GM12878 (cell line): Measurements from ENCODE around the gene AGK. TPM values are rescaled to one million over a fixed set of nuclear protein-coding genes. Genes with fewer than 3 reads are reported as not detected.

Source experiments
- ATAC-seq: fragments of 200-7000 bp; cut with Tn5 transposase; 3 replicates; pipeline ENCODE4 v1.9.1; 2020; ENCODE audit warnings: mild to moderate bottlenecking, moderate library complexity
- BruUV-seq: library from RNA; stranded (reverse); fragments of 400-500 nt; replicated peaks from 2 replicates; lab custom pipeline; 2021; lab: Mats Ljungman, UMichigan
- CTCF ChIA-PET: fragments of 300-600 bp; sonication (Branson Sonifier 250); formaldehyde crosslinking; extraction: SDS; loops from one replicate; lab custom pipeline; 2021; ENCODE audit warnings: inconsistent platforms; lab: Yijun Ruan, JAX
- POLR2A ChIA-PET: fragments of 350-600 bp; formaldehyde crosslinking; extraction: SDS; loops from one replicate; lab custom pipeline; 2021; ENCODE audit warnings: inconsistent platforms; lab: Charles Lee
- RAD21 ChIA-PET: fragments of 300-600 bp; sonication (Branson Sonifier 250); formaldehyde crosslinking; loops from one replicate; lab custom pipeline; 2023; ENCODE audit warnings: antibody characterized with exemption; ENCODE audit not compliant: unreplicated experiment; lab: Charles Lee
- SMC1A ChIA-PET: fragments of 300-600 bp; sonication (Branson Sonifier 250); formaldehyde crosslinking; loops from one replicate; lab custom pipeline; 2023; ENCODE audit not compliant: unreplicated experiment, uncharacterized antibody; lab: Charles Lee
- DNase-seq: peaks from one replicate; pipeline ENCODE4 v3.0.0-alpha.2; 2011; ENCODE audit warnings: low read depth, low spot score
- FAIRE-seq: peaks from 3 replicates; lab custom pipeline; 2011; peaks lifted over from hg19 to GRCh38; lab: Jason Lieb, UNC
- H2AFZ ChIP-seq: 2 replicates; pipeline ENCODE4 v1.6.0; 2011; ENCODE audit warnings: low read depth, low read length, control low read depth; ENCODE audit not compliant: control insufficient read depth
- H3K27ac ChIP-seq: 2 replicates; pipeline ENCODE4 v1.5.1; 2011; ENCODE audit warnings: control low read depth; ENCODE audit not compliant: control insufficient read depth, insufficient read depth
- H3K27me3 ChIP-seq, 2 experiments: replicated peaks in 1 of 2; 2 replicates each; pipeline versions ENCODE4 v1.6.0 to v1.6.1; 2011; ENCODE audit warnings: low read length in 1 of 2; ENCODE audit not compliant: control insufficient read depth in 2 of 2, insufficient read depth in 2 of 2
- H3K36me3 ChIP-seq, 2 experiments: 2 replicates each; pipeline ENCODE4 v1.5.1; 2011; ENCODE audit warnings: low read length in 1 of 2; ENCODE audit not compliant: control insufficient read depth in 2 of 2, insufficient read depth in 2 of 2
- H3K4me1 ChIP-seq: 2 replicates; pipeline ENCODE4 v1.6.1; 2011; ENCODE audit warnings: mild to moderate bottlenecking, low read length, moderate library complexity, mixed read lengths; ENCODE audit not compliant: control insufficient read depth, insufficient read depth
- H3K4me2 ChIP-seq: 2 replicates; pipeline ENCODE4 v1.6.0; 2011; ENCODE audit warnings: control low read depth; ENCODE audit not compliant: control insufficient read depth, insufficient read depth
- H3K4me3 ChIP-seq: fragments of 200-600 bp; sonication (generic); 2 replicates; pipeline ENCODE4 v1.5.1; 2016
- H3K79me2 ChIP-seq: 2 replicates; pipeline ENCODE4 v1.6.0; 2011; ENCODE audit warnings: low read length; ENCODE audit not compliant: control insufficient read depth, insufficient read depth
- H3K9ac ChIP-seq: 2 replicates; pipeline ENCODE4 v1.8.0; 2011; ENCODE audit warnings: low read length, control low read depth, mixed read lengths; ENCODE audit not compliant: control insufficient read depth, insufficient read depth
- H3K9me3 ChIP-seq: replicated peaks from 3 replicates; pipeline ENCODE4 v1.5.1; 2011; ENCODE audit warnings: mild to moderate bottlenecking, low read length; ENCODE audit not compliant: control insufficient read depth, insufficient read depth
- H4K20me1 ChIP-seq: 2 replicates; pipeline ENCODE4 v1.6.0; 2011; ENCODE audit not compliant: control insufficient read depth, insufficient read depth
- ASH2L ChIP-seq: fragments of 300-600, 200-600 bp; sonication (generic); IDR thresholded peaks from 2 replicates; pipeline ENCODE4 v1.6.1; 2017; ENCODE audit warnings: low read depth, mild to moderate bottlenecking, borderline replicate concordance
- BACH1 ChIP-seq: fragments of 450-650 bp; IDR thresholded peaks from 2 replicates; pipeline ENCODE4 v1.6.1; 2017; ENCODE audit warnings: mild to moderate bottlenecking, borderline replicate concordance
- CHD2 ChIP-seq: IDR thresholded peaks from 2 replicates; pipeline ENCODE4 v1.6.1; 2011; ENCODE audit warnings: low read depth, low read length, improper control_type of control experiment, borderline replicate concordance
- FOXM1 ChIP-seq: IDR thresholded peaks from 2 replicates; pipeline ENCODE4 v1.6.1; 2012; ENCODE audit warnings: low read depth, mild to moderate bottlenecking, inconsistent platforms, low read length, moderate library complexity
- IKZF2 ChIP-seq, 2 experiments: fragments of 450-650 bp; IDR thresholded peaks; 2 replicates each; pipeline ENCODE4 v1.6.1; 2017; ENCODE audit warnings: mild to moderate bottlenecking in 2 of 2, moderate library complexity in 2 of 2
- NFXL1 ChIP-seq: fragments of 450-650 bp; IDR thresholded peaks from 2 replicates; pipeline ENCODE4 v1.6.1; 2017; ENCODE audit warnings: antibody characterized with exemption, mild to moderate bottlenecking, borderline replicate concordance
- RELB ChIP-seq: fragments of 450-650 bp; IDR thresholded peaks from 2 replicates; pipeline ENCODE4 v1.6.1; 2017; ENCODE audit warnings: low read depth, mild to moderate bottlenecking, moderate library complexity
- RFX5 ChIP-seq: IDR thresholded peaks from 2 replicates; pipeline ENCODE4 v1.6.1; 2011; ENCODE audit warnings: low read depth, low read length, improper control_type of control experiment
- SIN3A ChIP-seq: IDR thresholded peaks from 2 replicates; pipeline ENCODE4 v1.6.1; 2012; ENCODE audit warnings: low read depth, low read length, improper control_type of control experiment
- STAT1 ChIP-seq: fragments of 450-650 bp; conservative IDR thresholded peaks from 2 replicates; pipeline ENCODE4 v1.6.1; 2014; ENCODE audit warnings: antibody characterized with exemption, mild to moderate bottlenecking
- STAT3 ChIP-seq: IDR thresholded peaks from 2 replicates; pipeline ENCODE4 v1.6.1; 2011; ENCODE audit warnings: low read depth, low read length, improper control_type of control experiment
- WGBS: methylation state at CpG from one replicate; pipeline ENCODE4 v1.1.6; 2016; ENCODE audit warnings: low lambda C conversion rate; ENCODE audit not compliant: insufficient replicate concordance, insufficient coverage; ENCODE audit errors: missing lambda C conversion rate; 5-methylcytosine and 5-hydroxymethylcytosine counted together
- in situ Hi-C: fragments of 300-500 bp; cut with MboI; formaldehyde crosslinking; loops from 9 replicates; pipeline ENCODE4 v1.14.3; 2018; ENCODE audit warnings: mixed read lengths
- intact Hi-C: fragments of 100-400 bp; cut with micrococcal nuclease; formaldehyde crosslinking; loops from one replicate; pipeline ENCODE4 v1.14.2; 2022; ENCODE audit not compliant: unreplicated experiment
- polyA plus RNA-seq, 11 experiments: library from polyadenylated mRNA; depleted of rRNA in 4 of 11; unstranded in 6 of 11; stranded (reverse) in 5 of 11; fragments of >200 nt; fragmentation: Nextera tagmentation in 4 of 11; fragmentation: Illumina TruSeq in 1 of 11; extraction: Ambion mirVana in 4 of 11; extraction: Trizol in 1 of 11; gene quantifications; 1 replicate in 1 of 11; 2 replicates in 10 of 11; pipeline versions ENCODE4 v1.2.1 to v1.2.3, GENCODE V29; 2011 to 2016; ENCODE audit warnings: inconsistent platforms in 2 of 11, missing spikeins in 2 of 11, low read depth in 1 of 11
- total RNA-seq, 4 experiments: library from RNA; depleted of rRNA in 3 of 4; stranded (reverse); fragments of >200 nt in 3 of 4; fragmentation: Illumina TruSeq in 1 of 4; extraction: Trizol in 1 of 4; gene quantifications; 2 replicates each; pipeline versions ENCODE4 v1.2.1 to v1.2.3, GENCODE V29; 2013 to 2021

The AGK gene
- total and polyA plus RNA-seq, 10 of the 15 experiments (the other 5 are each of a cell fraction or from before 2014, with no cell fraction given): 32.5 to 85.6 (median 47.8) TPM

- Histone ChIP-seq H3K4me3 (no peak overlapping the region), H2AFZ (no peak overlapping the region), H4K20me1 (no peaks in the 10 kb centered on the region), H3K36me3 (no peaks in the 10 kb centered on the region), H3K9ac (no peak overlapping the region), H3K79me2 (no peaks in the 10 kb centered on the region), H3K27ac (no peak overlapping the region), H3K27me3 (no peaks in the 10 kb centered on the region), H3K4me1 (no peaks in the 10 kb centered on the region), H3K9me3 (no peaks in the 10 kb centered on the region), H3K4me2 (no peak overlapping the region)
- FAIRE-seq (no peak), ATAC-seq (no peak), DNase-seq (no peak)
- no TSS peak for BruUV-seq
- ChIA-PET RAD21 (no interaction called here), POLR2A (no interaction called here), SMC1A (interaction anchor here (1.2 to 2.2 kb wide), 3 partner anchors 10 to 76 kb away, joined by 3 to 4 read pairs (median 4); no protein-coding TSS in a partner anchor), CTCF (interaction anchor here (0.8 to 1.4 kb wide), 2 partner anchors 84 to 1622 kb away, joined by 3 read pairs; no protein-coding TSS in a partner anchor)
- no peak for TF ChIP-seq STAT1
- TF ChIP-seq RFX5: no peak
- intact Hi-C loops: no loop called here
- in situ Hi-C loops: no loop called here
These were observed 66.1 kb downstream of the AGK start for GRCh38 chr7:141617280-141617679.

GRCh38 chr7:141619745-141620144 is 68.5 kb downstream of the AGK start:
- ChIA-PET CTCF (interaction anchor here (0.8 to 1.5 kb wide), 4 partner anchors 30 to 608 kb away, joined by 3 to 6 read pairs (median 5); no protein-coding TSS in a partner anchor), RAD21 (no interaction called here), POLR2A (no interaction called here), SMC1A (interaction anchor here (0.9 to 2.8 kb wide), 3 partner anchors 9 to 30 kb away, joined by 3 to 12 read pairs (median 8); no protein-coding TSS in a partner anchor)
- H3K4me2 ChIP-seq: no peak overlapping the region
- ATAC-seq: no peak
- FAIRE-seq: no peak
- H3K36me3 ChIP-seq: no peaks in the 10 kb centered on the region
- no peaks in the 10 kb centered on the region for H3K4me1 ChIP-seq
- no peaks in the 10 kb centered on the region for H4K20me1 ChIP-seq
- no peak for DNase-seq
- 98% methylated on average over 4 of the region's 4 CpGs for WGBS
- no peak overlapping the region for H2AFZ ChIP-seq
- no peaks in the 10 kb centered on the region for H3K79me2 ChIP-seq
- TF ChIP-seq BACH1: no peak
- no peak for TF ChIP-seq RELB
- TF ChIP-seq STAT3: no peak
- no peak for TF ChIP-seq NFXL1
- no peak for TF ChIP-seq FOXM1
- no peak for TF ChIP-seq SIN3A
- no peak for TF ChIP-seq CHD2
- TF ChIP-seq IKZF2 (IDR thresholded peaks at IDR 0.05): no peak
- no peak for TF ChIP-seq ASH2L
- TF ChIP-seq, all 136 proteins: peak for 0
- H3K4me3 ChIP-seq: no peak overlapping the region
- H3K9ac ChIP-seq: no peak overlapping the region
- H3K9me3 ChIP-seq: no peaks in the 10 kb centered on the region
- BruUV-seq: no TSS peak
- intact Hi-C loops (no loop called here), in situ Hi-C loops (no loop called here)
- no peak overlapping the region for H3K27ac ChIP-seq
- H3K27me3 ChIP-seq: no peaks in the 10 kb centered on the region
